ENCODE measurements around the gene OSBPL5.

Gene OSBPL5

DNA sequence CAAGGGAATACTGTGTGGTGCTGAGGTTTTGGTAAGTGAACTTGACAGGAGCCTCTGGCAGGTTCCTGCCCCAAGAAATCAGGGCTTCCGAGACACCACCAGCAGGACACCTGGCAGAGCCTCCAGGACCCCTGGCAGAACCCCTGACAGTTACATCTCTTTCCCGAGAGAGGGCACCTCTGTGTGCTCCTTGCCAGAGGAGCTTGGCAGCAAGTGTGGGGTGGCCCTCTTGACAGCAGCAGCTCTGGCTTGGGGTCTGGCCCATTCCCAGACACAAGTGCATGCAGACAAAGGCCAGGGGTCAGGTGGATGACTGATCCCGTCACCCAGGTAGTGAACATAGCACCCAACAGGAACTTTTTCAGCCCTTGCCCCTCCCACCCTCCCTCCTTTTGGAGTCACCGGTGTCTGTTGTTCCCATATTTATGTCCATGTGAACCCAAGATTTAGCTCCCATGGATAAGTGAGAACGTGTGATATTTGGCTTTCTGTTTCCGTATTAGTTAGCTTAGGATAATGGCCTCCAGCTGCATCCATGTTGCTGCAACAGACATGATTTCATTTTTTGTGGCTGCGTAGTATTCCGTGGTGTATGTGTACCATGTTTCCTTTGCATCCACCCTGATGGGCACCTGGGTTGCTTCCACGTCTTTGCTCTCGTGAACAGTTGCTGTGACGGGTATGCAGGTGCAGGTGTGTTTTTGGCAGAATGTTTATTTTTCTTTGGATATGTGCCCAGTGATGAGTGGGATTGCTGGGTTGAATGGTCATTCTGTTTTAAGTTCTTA lies 21.2 kb upstream of the OSBPL5 start:
- Histone ChIP-seq H3K4me3 (no peak overlapping the region), H3K27ac (no peak overlapping the region)
- DNase-seq (ENCODE audit: low spot score): no peak
- TF ChIP-seq, protein P1, sequence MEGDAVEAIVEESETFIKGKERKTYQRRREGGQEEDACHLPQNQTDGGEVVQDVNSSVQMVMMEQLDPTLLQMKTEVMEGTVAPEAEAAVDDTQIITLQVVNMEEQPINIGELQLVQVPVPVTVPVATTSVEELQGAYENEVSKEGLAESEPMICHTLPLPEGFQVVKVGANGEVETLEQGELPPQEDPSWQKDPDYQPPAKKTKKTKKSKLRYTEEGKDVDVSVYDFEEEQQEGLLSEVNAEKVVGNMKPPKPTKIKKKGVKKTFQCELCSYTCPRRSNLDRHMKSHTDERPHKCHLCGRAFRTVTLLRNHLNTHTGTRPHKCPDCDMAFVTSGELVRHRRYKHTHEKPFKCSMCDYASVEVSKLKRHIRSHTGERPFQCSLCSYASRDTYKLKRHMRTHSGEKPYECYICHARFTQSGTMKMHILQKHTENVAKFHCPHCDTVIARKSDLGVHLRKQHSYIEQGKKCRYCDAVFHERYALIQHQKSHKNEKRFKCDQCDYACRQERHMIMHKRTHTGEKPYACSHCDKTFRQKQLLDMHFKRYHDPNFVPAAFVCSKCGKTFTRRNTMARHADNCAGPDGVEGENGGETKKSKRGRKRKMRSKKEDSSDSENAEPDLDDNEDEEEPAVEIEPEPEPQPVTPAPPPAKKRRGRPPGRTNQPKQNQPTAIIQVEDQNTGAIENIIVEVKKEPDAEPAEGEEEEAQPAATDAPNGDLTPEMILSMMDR (IDR thresholded peaks at IDR 0.05): no peak

DNA sequence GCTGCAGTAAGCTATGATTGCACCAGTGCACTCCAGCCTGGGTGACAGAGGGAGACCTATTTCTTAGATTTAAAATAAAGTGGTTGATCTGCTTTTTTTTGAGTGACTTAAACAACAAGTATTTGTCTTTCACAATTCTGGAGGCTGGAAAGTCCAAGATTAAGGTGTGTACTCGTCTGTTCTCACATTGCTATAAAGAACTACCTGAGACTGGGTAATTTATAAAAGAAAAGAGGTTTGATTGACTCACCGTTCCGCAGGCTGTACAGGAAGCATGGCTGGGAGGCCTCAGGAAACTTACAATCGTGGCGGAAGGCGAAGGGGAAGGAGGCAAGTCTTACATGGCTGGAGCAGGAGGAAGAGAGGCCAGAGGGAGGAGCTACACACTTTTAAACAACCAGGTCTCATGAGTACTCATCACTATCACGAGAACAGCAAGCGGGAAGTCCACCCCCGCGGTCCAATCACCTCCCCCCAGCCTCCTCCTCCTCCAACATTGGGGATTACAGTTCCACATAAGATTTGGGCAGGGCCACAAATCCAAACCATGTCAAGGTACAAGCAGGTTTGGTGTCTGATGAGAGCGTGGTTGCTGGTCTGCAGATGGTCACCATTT lies 19.7 kb upstream of the OSBPL5 start:
- TF ChIP-seq, protein P1 (IDR thresholded peaks at IDR 0.05): no peak
- no peak overlapping the region for H3K4me3 ChIP-seq
- H3K27ac ChIP-seq: no peak overlapping the region
- no peak for DNase-seq (ENCODE audit: low spot score)

DNA sequence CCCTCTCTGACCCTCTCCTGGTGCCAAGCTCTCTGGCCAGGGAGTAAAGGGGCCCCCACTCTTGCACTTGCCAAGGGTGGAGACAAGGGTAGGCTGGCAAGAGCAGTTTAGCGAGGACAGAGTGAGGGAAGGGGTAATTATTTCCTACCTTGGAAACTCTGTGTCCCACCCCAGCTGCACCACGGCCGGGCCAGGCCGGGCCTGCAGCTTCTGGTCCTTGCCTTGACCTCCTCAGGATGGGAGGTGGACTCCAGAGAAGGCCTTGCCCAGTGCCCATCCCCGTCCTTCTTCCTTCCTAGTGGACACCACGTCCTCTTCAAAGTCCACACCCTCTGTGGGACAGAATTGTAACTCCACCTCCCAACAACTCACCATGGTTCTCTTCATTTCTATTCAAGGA lies 18.4 kb upstream of the OSBPL5 start:
- H3K27ac ChIP-seq: no peak overlapping the region

DNA sequence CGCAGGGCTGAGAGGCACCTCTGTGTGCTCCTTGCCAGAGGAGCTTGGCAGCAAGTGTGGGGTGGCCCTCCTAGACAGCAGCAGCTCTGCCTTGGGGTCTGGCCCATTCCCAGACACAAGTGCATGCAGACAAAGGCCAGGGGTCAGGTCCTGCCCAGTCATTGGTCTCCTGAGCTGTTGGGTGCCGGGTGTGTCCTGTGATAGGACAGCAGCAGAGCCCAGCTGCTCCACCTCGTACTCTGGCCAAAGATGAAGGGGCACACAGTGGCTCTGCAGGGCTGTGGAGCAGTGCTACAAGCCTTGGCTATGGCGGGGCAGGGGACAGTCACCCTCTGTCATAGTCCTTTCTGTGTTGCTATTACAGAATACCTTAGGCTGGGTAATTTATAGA lies 17.3 kb upstream of the OSBPL5 start:
- no peak overlapping the region for H3K27ac ChIP-seq
- TF ChIP-seq, protein P1 (IDR thresholded peaks at IDR 0.05): no peak
- no peak for DNase-seq (ENCODE audit: low spot score)
- no peak overlapping the region for H3K4me3 ChIP-seq

More for the DNA sequence above, 18.4 kb upstream of the OSBPL5 start:
- TF ChIP-seq, protein P1 (IDR thresholded peaks at IDR 0.05): no peak
- DNase-seq (ENCODE audit: low spot score): no peak
- no peak overlapping the region for H3K4me3 ChIP-seq

DNA sequence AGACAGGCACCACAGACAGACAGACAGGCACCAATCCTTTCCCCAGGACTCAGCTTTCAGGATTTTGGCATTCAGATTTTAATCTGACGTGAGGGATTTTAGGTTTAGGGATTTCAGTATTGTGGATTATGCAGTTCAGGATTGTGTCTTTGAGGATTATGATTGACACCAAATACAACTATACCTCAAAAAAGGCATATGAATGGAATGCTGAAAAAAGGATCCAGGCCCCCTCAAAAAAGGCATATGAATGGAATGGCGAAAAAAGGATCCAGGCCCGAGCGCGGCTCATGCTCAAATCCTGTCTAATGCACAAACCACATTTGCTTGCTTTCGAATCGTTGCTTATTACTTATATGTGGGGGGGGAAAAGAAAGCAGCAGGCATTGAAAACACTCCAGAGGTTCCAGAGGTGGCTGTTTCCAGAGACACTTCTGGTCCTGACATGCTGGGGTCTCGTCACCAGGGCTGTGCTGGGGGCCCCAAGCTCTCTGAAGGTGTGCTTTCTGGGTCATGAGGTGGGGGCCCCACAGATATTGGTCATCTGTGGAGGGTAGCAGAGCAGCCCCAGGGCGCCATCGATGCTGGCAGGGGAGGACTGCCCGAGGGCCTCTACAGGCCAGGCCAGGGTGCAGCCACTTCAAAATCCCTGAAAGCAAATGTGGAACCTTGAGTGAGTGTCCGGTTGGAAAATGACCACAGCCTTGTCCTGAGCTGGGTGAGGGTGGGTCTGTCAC lies 16.8 kb upstream of the OSBPL5 start:
- no peak overlapping the region for H3K4me3 ChIP-seq
- DNase-seq (ENCODE audit: low spot score): no peak
- TF ChIP-seq, protein P1 (IDR thresholded peaks at IDR 0.05): no peak
- no peak overlapping the region for H3K27ac ChIP-seq

DNA sequence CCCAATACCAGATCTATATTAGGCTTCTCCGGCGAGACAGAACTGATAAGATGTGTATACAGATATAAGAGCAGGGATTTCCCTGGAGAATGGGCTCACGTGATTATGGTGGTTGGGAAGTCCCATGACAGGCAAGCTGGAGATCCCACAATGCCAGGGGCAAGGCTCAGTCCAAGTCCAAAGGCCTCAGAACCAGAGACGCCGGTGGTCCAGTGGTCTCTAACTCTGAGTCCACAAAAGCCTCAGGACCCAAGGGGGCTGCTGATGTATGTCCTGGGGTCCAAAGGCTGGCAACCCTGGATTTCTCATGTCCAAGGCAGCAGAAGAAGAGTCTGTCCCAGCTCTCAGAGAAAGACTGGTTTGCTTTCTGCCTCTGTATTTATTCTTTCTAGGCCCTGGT lies 15.8 kb upstream of the OSBPL5 start:
- Histone ChIP-seq H3K27ac (no peak overlapping the region), H3K4me3 (no peak overlapping the region)
- TF ChIP-seq, protein P1 (IDR thresholded peaks at IDR 0.05): no peak
- no peak for DNase-seq (ENCODE audit: low spot score)
